HCT116 (cell line): ENCODE measurements around the gene METTL27. TPM values are rescaled to one million over a fixed set of nuclear protein-coding genes. Genes with fewer than 3 reads are reported as not detected.

Source experiments
- ATAC-seq: fragments of 200-7000 bp; cut with Tn5 transposase; 2 replicates; pipeline ENCODE4 v1.9.1; 2020; ENCODE audit warnings: mild to moderate bottlenecking, moderate library complexity
- BruUV-seq: library from RNA; stranded (reverse); fragments of 400-500 nt; replicated peaks from 2 replicates; lab custom pipeline; 2021; lab: Mats Ljungman, UMichigan
- CTCF ChIA-PET: fragments of 300-600 bp; sonication (Branson Sonifier 250); formaldehyde crosslinking; loops from one replicate; lab custom pipeline; 2021; ENCODE audit warnings: antibody characterized with exemption; lab: Charles Lee
- POLR2A ChIA-PET: fragments of 300-600, 350-600 bp; sonication (Branson Sonifier 250); formaldehyde crosslinking; loops from one replicate; lab custom pipeline; 2021; ENCODE audit warnings: antibody characterized with exemption; lab: Charles Lee
- RAD21 ChIA-PET, 2 experiments: fragments of 300-600 bp; sonication (Branson Sonifier 250); formaldehyde crosslinking; loops; one replicate each; lab custom pipeline; 2023; ENCODE audit warnings: low total read pairs in 2 of 2; ENCODE audit not compliant: uncharacterized antibody in 2 of 2, unreplicated experiment in 2 of 2, low non-redundant PET in 1 of 2; lab: Charles Lee
- DNase-seq: peaks from one replicate; pipeline ENCODE4 v3.0.0-alpha.2; 2010; ENCODE audit warnings: low read depth, low spot score
- H2AFZ ChIP-seq: fragments of 200-600 bp; shearing (Covaris generic), sonication (generic); 2 replicates; pipeline ENCODE4 v1.6.1; 2017; ENCODE audit warnings: low read depth, mixed run types, mixed read lengths, antibody characterized with exemption, low read length; ENCODE audit not compliant: poor library complexity, severe bottlenecking
- H3K27ac ChIP-seq: 2 replicates; pipeline ENCODE4 v1.5.1; 2012; ENCODE audit warnings: low read depth, low read length
- H3K27me3 ChIP-seq: fragments of 200-600 bp; sonication (generic); 2 replicates; pipeline ENCODE4 v1.6.1; 2016; ENCODE audit warnings: mixed run types, low read length, mixed read lengths; ENCODE audit not compliant: insufficient read depth
- H3K36me3 ChIP-seq, 2 experiments: fragments of 200-500 bp in 1 of 2; fragments of 200-600 bp in 1 of 2; sonication (Bioruptor generic) in 1 of 2; sonication (generic) in 1 of 2; 2 replicates each; pipeline versions ENCODE4 v1.5.1 to v1.6.1; 2014 to 2016; ENCODE audit warnings: low read length in 2 of 2, inconsistent platforms in 1 of 2, mixed read lengths in 1 of 2, mixed run types in 1 of 2; ENCODE audit not compliant: insufficient read depth in 2 of 2, control insufficient read depth in 1 of 2
- H3K4me1 ChIP-seq, 2 experiments: fragments of 200-600 bp in 1 of 2; sonication (generic) in 1 of 2; 2 replicates each; pipeline versions ENCODE4 v1.5.1 to v1.6.1; 2012 to 2017; ENCODE audit warnings: low read length in 2 of 2, inconsistent platforms in 1 of 2, mild to moderate bottlenecking in 1 of 2, mixed read lengths in 1 of 2, mixed run types in 1 of 2, moderate library complexity in 1 of 2; ENCODE audit not compliant: insufficient read depth in 2 of 2, control insufficient read depth in 1 of 2
- H3K4me2 ChIP-seq: fragments of 200-600 bp; sonication (generic); 2 replicates; pipeline ENCODE4 v1.6.1; 2017; ENCODE audit warnings: mixed run types, low read length, mixed read lengths
- H3K4me3 ChIP-seq, 2 experiments: fragments of 200-600 bp in 1 of 2; sonication (generic) in 1 of 2; replicated peaks in 1 of 2; 2 replicates each; pipeline ENCODE4 v1.5.1; 2011 to 2016; ENCODE audit warnings: low read length in 2 of 2, control low read depth in 1 of 2, low read depth in 1 of 2, mild to moderate bottlenecking in 1 of 2, mixed read lengths in 1 of 2, mixed run types in 1 of 2
- H3K79me2 ChIP-seq: fragments of 200-600 bp; sonication (generic); 2 replicates; pipeline ENCODE4 v1.6.1; 2017; ENCODE audit warnings: mild to moderate bottlenecking, mixed run types, low read length, moderate library complexity, mixed read lengths; ENCODE audit not compliant: insufficient read depth
- H3K9ac ChIP-seq: fragments of 200-600 bp; sonication (generic); 2 replicates; pipeline ENCODE4 v1.6.1; 2016; ENCODE audit warnings: low read length, mixed read lengths
- H3K9me2 ChIP-seq: fragments of 200-600 bp; sonication (generic), shearing (Covaris generic); 2 replicates; pipeline ENCODE4 v1.6.1; 2017; ENCODE audit warnings: mixed run types, mild to moderate bottlenecking, moderate library complexity; ENCODE audit not compliant: insufficient read depth
- H3K9me3 ChIP-seq, 2 experiments: fragments of 200-500 bp in 1 of 2; fragments of 200-600 bp in 1 of 2; sonication (Bioruptor generic) in 1 of 2; sonication (generic) in 1 of 2; 2 replicates each; pipeline ENCODE4 v1.6.1; 2014 to 2017; ENCODE audit warnings: low read length in 2 of 2, mixed read lengths in 2 of 2, inconsistent platforms in 1 of 2, low read depth in 1 of 2, mild to moderate bottlenecking in 1 of 2, mixed run types in 1 of 2, moderate library complexity in 1 of 2; ENCODE audit not compliant: control insufficient read depth in 1 of 2, insufficient read depth in 1 of 2
- H4K20me1 ChIP-seq: fragments of 200-600 bp; sonication (generic), shearing (Covaris generic); 2 replicates; pipeline ENCODE4 v1.6.1; 2017; ENCODE audit warnings: mixed run types, mild to moderate bottlenecking, moderate library complexity; ENCODE audit not compliant: insufficient read depth
- ATF3 ChIP-seq: IDR thresholded peaks from 2 replicates; pipeline ENCODE4 v1.6.1; 2012
- ELF1 ChIP-seq: IDR thresholded peaks from 2 replicates; pipeline ENCODE4 v1.6.1; 2012; ENCODE audit warnings: low read depth, borderline replicate concordance
- EZH2phosphoT487 ChIP-seq: fragments of 200-600 bp; IDR thresholded peaks from 2 replicates; pipeline ENCODE4 v1.6.1; 2018; ENCODE audit warnings: antibody characterized with exemption, borderline replicate concordance
- JUND ChIP-seq: IDR thresholded peaks from 2 replicates; pipeline ENCODE4 v1.6.1; 2012
- POLR2A ChIP-seq: IDR thresholded peaks from 2 replicates; pipeline ENCODE4 v1.7.0; 2011; ENCODE audit warnings: borderline replicate concordance; ENCODE audit not compliant: insufficient read depth, insufficient read length; ENCODE audit errors: extremely low read depth
- POLR2AphosphoS5 ChIP-seq: IDR thresholded peaks from 2 replicates; pipeline ENCODE4 v1.6.1; 2011; ENCODE audit warnings: mild to moderate bottlenecking, low read depth, low read length, moderate library complexity
- TCF7L2 ChIP-seq: IDR thresholded peaks from 2 replicates; pipeline ENCODE4 v1.7.0; 2011; ENCODE audit warnings: borderline replicate concordance, inconsistent platforms; ENCODE audit not compliant: insufficient read depth, insufficient read length; ENCODE audit errors: extremely low read depth
- intact Hi-C: fragments of 100-400 bp; cut with micrococcal nuclease; formaldehyde crosslinking; loops from 2 replicates; pipeline ENCODE4 v1.10.0; 2022
- total RNA-seq: library from RNA; stranded (reverse); gene quantifications from one replicate; pipeline ENCODE4 v1.2.1, GENCODE V29; 2021; ENCODE audit not compliant: unreplicated experiment

METTL27 gene
- total RNA-seq, 1 experiment from 2014 or later: 30.4 TPM

DNA sequence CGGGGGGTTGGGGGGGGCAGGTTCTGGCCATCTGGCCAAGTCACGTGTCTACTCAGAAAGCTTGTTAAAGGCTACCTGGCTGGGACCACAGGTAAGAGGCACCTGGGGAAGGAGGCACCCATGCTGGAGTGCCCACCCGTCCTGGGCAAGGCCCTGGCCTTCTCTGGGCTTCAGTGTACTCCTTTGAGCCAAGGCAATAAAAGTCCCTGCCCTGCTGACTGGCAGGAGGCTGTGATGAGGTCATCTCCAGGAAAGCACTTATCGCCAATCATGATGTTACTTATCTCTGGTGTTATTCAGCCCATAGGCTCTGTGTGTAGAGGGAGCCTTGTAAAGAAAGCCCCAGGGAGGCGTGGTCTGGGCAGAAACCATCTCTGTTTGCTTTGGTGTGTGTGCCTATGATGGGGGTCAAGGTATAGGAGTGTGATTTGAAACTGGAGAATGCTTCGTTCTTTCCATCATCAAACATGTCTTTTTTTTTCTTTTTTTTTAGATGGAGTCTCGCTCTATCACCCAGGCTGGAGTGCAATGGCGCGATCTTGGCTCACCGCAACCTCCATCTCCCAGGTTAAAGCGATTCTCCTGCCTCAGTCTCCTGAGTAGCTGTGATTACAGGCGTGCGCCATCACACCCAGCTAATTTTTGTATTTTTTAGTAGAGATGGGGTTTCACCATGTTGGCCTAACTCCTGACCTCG lies 14.1 kb downstream of the METTL27 start:
- peak overlapping the region; percentile 99 for H3K9ac ChIP-seq
- no peaks in the 10 kb centered on the region for H3K9me2 ChIP-seq
- ChIA-PET RAD21 (interaction anchor here (0.9 to 1.2 kb wide), 5 partner anchors 17 to 94 kb away, joined by 3 to 5 read pairs (median 4); no protein-coding TSS in a partner anchor), CTCF (interaction anchor here (0.7 to 3.1 kb wide), 5 partner anchors 17 to 199 kb away, joined by 3 to 12 read pairs (median 3); partner anchors contain the start of gene ABHD11), POLR2A (interaction anchor here (0.6 to 2.3 kb wide), 13 partner anchors 13 to 356 kb away, joined by 3 to 21 read pairs (median 5); partner anchors contain the start of genes ABHD11, CLDN3 and METTL27)
- H3K4me2 ChIP-seq: peak overlapping the region; percentile 99
- peak overlapping the region; percentile 96 for H3K27ac ChIP-seq
- H3K9me3 ChIP-seq: no peaks in the 10 kb centered on the region
- no TSS peak for BruUV-seq
- H3K27me3 ChIP-seq: no peaks in the 10 kb centered on the region
- no peaks in the 10 kb centered on the region for H4K20me1 ChIP-seq
- peaks cover 73 to 97% of the 10 kb centered on the region in 2 experiments for H3K4me1 ChIP-seq
- intact Hi-C loops: no loop called here
- 0 out of 4 replicates have a peak, but pooled peaks cover 0 to 7% of the 10 kb centered on the region in 2 experiments for H3K36me3 ChIP-seq
- peak; percentile 90 for DNase-seq
- peak overlapping the region; percentile 6 to 43; a peak in 3 of 4 replicates for H3K4me3 ChIP-seq
- ATAC-seq: peak; percentile 51
- peaks cover 23% of the 10 kb centered on the region for H3K79me2 ChIP-seq
- H2AFZ ChIP-seq: no peak overlapping the region
- no peak for TF ChIP-seq ELF1
- TF ChIP-seq POLR2AphosphoS5: peak; percentile 48; the same call in 1 of the 2 replicates
- TF ChIP-seq TCF7L2: peak; percentile 14
- no peak for TF ChIP-seq ATF3
- no peak for TF ChIP-seq JUND
- peak; percentile 55 for TF ChIP-seq POLR2A
- TF ChIP-seq EZH2phosphoT487: no peak
